Measurements from ENCODE around the gene ANKRD44. TPM values are rescaled to one million over a fixed set of nuclear protein-coding genes. Genes with fewer than 3 reads are reported as not detected.

Gene ANKRD44
- total RNA-seq, 4 donors from 2014 or later = 1.8 to 6.3 (median 3.0) TPM

DNA sequence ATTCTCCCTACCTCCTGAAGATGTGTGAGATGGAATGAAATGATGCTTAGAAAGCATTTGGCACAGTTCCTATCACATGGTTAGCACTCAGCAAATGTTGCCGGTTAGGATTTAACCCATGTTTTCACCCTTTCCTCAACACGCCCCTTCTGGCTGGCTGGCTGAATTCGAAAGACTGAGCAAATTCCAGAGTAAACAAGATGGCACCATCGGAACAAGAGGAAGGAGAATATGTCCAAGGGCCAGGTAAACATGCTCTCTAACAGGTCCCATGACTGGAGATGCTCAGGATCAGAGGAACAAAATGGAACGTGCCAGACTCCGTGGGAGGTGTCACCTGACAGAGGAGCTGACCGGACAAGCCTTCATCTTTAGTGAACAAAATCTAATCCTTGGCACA, 145.6 kb downstream of the ANKRD44 start:
- in situ Hi-C loops (cut with MboI; ENCODE audit: low sequenced_read_pairs in 4 of 4) = no loop called here
- Histone ChIP-seq H3K27ac (no peak overlapping the region), H3K27me3 (no peaks in the 10 kb centered on the region), H3K4me1 (peaks cover 0 to 9% of the 10 kb centered on the region in 2 donors), H3K9me3 (no peaks in the 10 kb centered on the region), H3K36me3 (no peaks in the 10 kb centered on the region), H3K4me3 (no peak overlapping the region)
- intact Hi-C loops (cut with DNase I; ENCODE audit: low total_unique reads) = no loop called here
- DNase-seq (no peak), ATAC-seq (no peak)
- TF ChIP-seq, protein P1, sequence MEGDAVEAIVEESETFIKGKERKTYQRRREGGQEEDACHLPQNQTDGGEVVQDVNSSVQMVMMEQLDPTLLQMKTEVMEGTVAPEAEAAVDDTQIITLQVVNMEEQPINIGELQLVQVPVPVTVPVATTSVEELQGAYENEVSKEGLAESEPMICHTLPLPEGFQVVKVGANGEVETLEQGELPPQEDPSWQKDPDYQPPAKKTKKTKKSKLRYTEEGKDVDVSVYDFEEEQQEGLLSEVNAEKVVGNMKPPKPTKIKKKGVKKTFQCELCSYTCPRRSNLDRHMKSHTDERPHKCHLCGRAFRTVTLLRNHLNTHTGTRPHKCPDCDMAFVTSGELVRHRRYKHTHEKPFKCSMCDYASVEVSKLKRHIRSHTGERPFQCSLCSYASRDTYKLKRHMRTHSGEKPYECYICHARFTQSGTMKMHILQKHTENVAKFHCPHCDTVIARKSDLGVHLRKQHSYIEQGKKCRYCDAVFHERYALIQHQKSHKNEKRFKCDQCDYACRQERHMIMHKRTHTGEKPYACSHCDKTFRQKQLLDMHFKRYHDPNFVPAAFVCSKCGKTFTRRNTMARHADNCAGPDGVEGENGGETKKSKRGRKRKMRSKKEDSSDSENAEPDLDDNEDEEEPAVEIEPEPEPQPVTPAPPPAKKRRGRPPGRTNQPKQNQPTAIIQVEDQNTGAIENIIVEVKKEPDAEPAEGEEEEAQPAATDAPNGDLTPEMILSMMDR (IDR thresholded peaks at IDR 0.05 in 4 of 5, conservative IDR thresholded peaks at IDR 0.05 in 1 of 5) = no peak
- TF ChIP-seq POLR2A (IDR thresholded peaks at IDR 0.05) = no peak

DNA sequence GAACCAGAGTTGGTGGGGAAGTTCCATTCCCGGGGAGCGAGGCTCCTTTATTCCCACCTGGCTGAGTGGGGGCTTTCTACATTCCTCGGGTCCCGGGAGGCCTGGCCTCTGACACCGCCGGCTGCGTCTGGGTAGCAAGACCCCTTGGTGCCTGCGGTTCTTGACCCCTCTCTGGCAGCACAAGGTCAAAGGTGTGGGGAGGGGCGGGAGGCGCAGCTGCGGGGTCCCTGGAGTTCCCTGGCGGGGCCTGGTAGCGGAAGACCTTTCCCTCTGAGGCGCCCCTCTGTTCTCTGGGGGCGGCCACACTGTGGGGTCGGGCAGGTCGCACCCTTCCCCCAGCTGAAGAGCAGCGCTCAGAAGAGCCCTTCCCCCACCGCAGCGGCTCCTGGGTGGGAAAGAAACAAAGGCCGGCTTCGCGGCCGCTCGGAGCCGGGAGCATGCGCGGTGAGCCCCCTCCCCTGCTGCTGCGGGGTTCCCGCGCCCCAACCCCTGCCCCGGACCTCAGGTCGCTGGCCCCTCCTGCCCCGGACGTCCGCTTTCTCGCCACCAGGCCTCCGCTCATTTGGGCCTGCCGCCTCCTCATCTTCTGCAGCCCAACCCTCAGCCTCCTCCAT, 146.3 kb downstream of the ANKRD44 start:
- Histone ChIP-seq H3K4me1 (peaks cover 0 to 8% of the 10 kb centered on the region in 2 donors), H3K27ac (peak overlapping the region in 2 of 4 donors; percentile 9 to 31), H3K9me3 (no peaks in the 10 kb centered on the region), H3K4me3 (peak overlapping the region in 2 of 4 donors; percentile 13 to 18), H3K36me3 (no peaks in the 10 kb centered on the region), H3K27me3 (no peaks in the 10 kb centered on the region)
- DNase-seq = no peak
- ATAC-seq = no peak
- TF ChIP-seq, protein P1 (IDR thresholded peaks at IDR 0.05 in 4 of 5, conservative IDR thresholded peaks at IDR 0.05 in 1 of 5) = no peak
- TF ChIP-seq POLR2A (IDR thresholded peaks at IDR 0.05) = no peak
- intact Hi-C loops (cut with DNase I; ENCODE audit: low total_unique reads) = no loop called here
- in situ Hi-C loops (cut with MboI; ENCODE audit: low sequenced_read_pairs in 4 of 4) = no loop called here

DNA sequence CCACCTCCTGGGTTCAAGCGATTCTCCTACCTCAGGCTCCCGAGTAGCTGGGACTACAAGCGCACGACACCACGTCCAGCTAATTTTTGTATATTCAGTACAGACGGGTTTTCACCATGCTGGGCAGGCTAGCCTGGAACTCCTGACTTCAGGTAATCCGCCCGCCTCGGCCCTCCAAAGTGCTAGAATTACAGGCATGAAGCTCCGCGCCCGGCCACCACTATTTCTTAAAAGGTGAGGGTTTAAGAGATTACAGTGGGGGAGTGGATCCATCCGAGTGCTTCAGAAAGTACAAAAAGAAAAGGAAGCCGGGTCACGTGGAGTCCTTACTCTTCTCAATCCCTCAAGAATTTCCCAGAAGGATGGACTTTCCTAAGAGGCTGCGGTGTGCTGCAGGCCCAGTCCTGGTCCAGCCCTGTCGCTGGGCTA, 146.9 kb downstream of the ANKRD44 start:
- Histone ChIP-seq H3K36me3 (no peaks in the 10 kb centered on the region), H3K27ac (peak overlapping the region in 1 of 4 donors; percentile 9), H3K4me3 (no peak overlapping the region), H3K4me1 (peaks cover 0 to 3% of the 10 kb centered on the region in 2 donors), H3K9me3 (no peaks in the 10 kb centered on the region), H3K27me3 (no peaks in the 10 kb centered on the region)
- DNase-seq = no peak
- in situ Hi-C loops (cut with MboI; ENCODE audit: low sequenced_read_pairs in 4 of 4) (no loop called here), intact Hi-C loops (cut with DNase I; ENCODE audit: low total_unique reads) (no loop called here)
- no peak for ATAC-seq
- no peak for TF ChIP-seq POLR2A (IDR thresholded peaks at IDR 0.05)
- TF ChIP-seq, protein P1 (IDR thresholded peaks at IDR 0.05 in 4 of 5, conservative IDR thresholded peaks at IDR 0.05 in 1 of 5) = no peak

DNA sequence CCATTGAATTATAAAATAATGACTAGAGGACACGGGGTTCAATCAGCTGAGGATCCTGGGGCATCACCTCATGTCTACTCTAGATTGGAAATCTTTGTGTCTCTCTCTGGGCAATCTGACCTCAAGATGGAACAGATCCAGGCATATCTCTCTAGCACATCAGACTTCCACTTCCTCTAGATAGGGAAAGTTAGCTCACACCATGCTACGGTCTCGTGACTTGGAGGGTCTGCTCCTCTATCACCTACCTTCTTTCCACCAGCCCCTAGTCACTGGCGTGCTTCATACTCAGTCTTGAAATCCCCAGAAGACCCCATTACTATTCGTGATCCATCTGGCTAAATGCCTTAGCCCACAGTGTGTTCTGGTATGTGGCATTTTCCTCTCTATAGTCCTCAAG, 148.8 kb downstream of the ANKRD44 start:
- no peak overlapping the region for H3K27ac ChIP-seq
- no peaks in the 10 kb centered on the region for H3K27me3 ChIP-seq
- ATAC-seq = no peak
- DNase-seq = no peak
- in situ Hi-C loops (cut with MboI; ENCODE audit: low sequenced_read_pairs in 4 of 4) (no loop called here), intact Hi-C loops (cut with DNase I; ENCODE audit: low total_unique reads) (no loop called here)
- TF ChIP-seq, protein P1 (IDR thresholded peaks at IDR 0.05 in 4 of 5, conservative IDR thresholded peaks at IDR 0.05 in 1 of 5) = no peak
- TF ChIP-seq POLR2A (IDR thresholded peaks at IDR 0.05) = no peak
- no peaks in the 10 kb centered on the region for H3K9me3 ChIP-seq
- no peaks in the 10 kb centered on the region for H3K4me1 ChIP-seq
- H3K4me3 ChIP-seq = no peak overlapping the region
- no peaks in the 10 kb centered on the region for H3K36me3 ChIP-seq

Measured in gastrocnemius medialis (tissue), 4 donors.